SH-SY5Y (cell line): ENCODE data around the gene PCSK5.

Experiments
- GATA2 ChIP-seq: IDR thresholded peaks from 2 replicates; pipeline ENCODE4 v1.6.1; 2011; ENCODE audit warnings: mild to moderate bottlenecking, low read depth, low read length
- GATA3 ChIP-seq: IDR thresholded peaks from 2 replicates; pipeline ENCODE4 v1.6.1; 2011; ENCODE audit warnings: low read depth, mild to moderate bottlenecking, low read length, moderate library complexity

DNA sequence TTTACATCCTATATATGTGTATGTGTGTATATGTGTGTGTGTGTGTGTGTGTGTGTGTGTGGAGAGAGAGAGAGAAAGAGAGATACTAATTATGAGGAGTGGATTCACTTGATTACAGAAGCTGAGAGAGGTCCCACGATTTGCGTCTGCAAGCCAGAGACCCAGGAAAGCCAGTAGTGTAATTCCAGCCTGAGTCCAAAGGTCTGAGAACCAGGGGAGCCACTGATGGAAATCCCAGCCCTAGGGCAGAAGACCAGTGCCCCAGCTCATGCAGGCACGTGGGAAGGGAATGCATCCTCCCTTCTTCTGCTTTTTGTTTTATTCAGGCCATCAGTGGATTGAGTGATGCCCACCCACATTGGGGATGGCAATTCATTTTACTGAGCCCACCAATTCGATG lies 74.8 kb downstream of the PCSK5 start:
- no peak for TF ChIP-seq GATA3
- TF ChIP-seq GATA2, result no peak
